Left lung (tissue), 14 donors: ENCODE data around the gene COPRS. TPM values are rescaled to one million over a fixed set of nuclear protein-coding genes. Genes with fewer than 3 reads are reported as not detected.
A peak's percentile ranks its signal among the peaks of the same experiment; 100 is the strongest.

Experiments used
- ATAC-seq: fragments of 200-7000 bp; cut with Tn5 transposase; one replicate; pipeline ENCODE4 v1.9.1; 2020; ENCODE audit warnings: moderate library complexity
- DNase-seq, 4 donors: peaks; one replicate each; pipeline ENCODE4 v3.0.0-alpha.2; 2013 to 2020
- H3K27ac ChIP-seq, 2 donors: fragments of 200-600 bp; sonication (generic) in 1 of 2; one replicate each; pipeline versions ENCODE4 v1.5.0 to v1.8.0; 2020 to 2021
- H3K27me3 ChIP-seq, 2 donors: fragments of 200-600 bp; sonication (generic) in 1 of 2; one replicate each; pipeline versions ENCODE4 v1.5.0 to v1.8.0; 2020 to 2021
- H3K36me3 ChIP-seq, 2 donors: fragments of 200-600 bp; sonication (generic) in 1 of 2; one replicate each; pipeline versions ENCODE4 v1.5.0 to v1.8.0; 2020 to 2021
- H3K4me1 ChIP-seq, 2 donors: fragments of 200-600 bp; one replicate each; pipeline ENCODE4 v1.8.0; 2021
- H3K4me3 ChIP-seq, 2 donors: fragments of 200-600 bp; sonication (generic) in 1 of 2; one replicate each; pipeline versions ENCODE4 v1.5.0 to v1.8.0; 2020 to 2021; ENCODE audit warnings: mild to moderate bottlenecking in 1 of 2
- H3K9me3 ChIP-seq, 2 donors: fragments of 200-600 bp; sonication (generic) in 1 of 2; one replicate each; pipeline versions ENCODE4 v1.5.0 to v1.8.0; 2020 to 2021
- intact Hi-C, 2 donors: fragments of 100-400 bp; cut with DNase I; formaldehyde crosslinking; loops; one replicate each; pipeline versions ENCODE4 v1.11.2 to v1.14.2; 2022
- long read RNA-seq, 12 donors: library from polyadenylated mRNA in 2 of 12; unstranded in 2 of 12; transcript quantifications; one replicate each; pipeline ENCODE4 v2.0.0 and lab custom pipeline, GENCODE V29; 2019 to 2026
- polyA plus RNA-seq, 6 donors: library from polyadenylated mRNA; unstranded; fragments of 120-200 nt; gene quantifications; one replicate each; pipeline ENCODE4 v1.2.1, GENCODE V29; 2013; ENCODE audit not compliant: insufficient read length in 6 of 6
- total RNA-seq, 2 donors: library from RNA; stranded (reverse); fragmentation: NEBNext Ultra II Directional; extraction: Animal tissue kit (Norgen Biotek cat#: 25700); gene quantifications; one replicate each; pipeline ENCODE4 v1.2.1, GENCODE V29; 2021
- TF ChIP-seq, protein P1 (sequence below), 2 donors: fragments of 200-600 bp; sonication (generic) in 1 of 2; IDR thresholded peaks; one replicate each; pipeline versions ENCODE4 v1.5.0 to v1.8.0; 2021; ENCODE audit warnings: antibody characterized with exemption in 2 of 2
- donor health status: DM: no; HTN: yes; CAD: no.
- donor health status: DM: no; HTN: no; CAD: no.

The COPRS gene, protein sequence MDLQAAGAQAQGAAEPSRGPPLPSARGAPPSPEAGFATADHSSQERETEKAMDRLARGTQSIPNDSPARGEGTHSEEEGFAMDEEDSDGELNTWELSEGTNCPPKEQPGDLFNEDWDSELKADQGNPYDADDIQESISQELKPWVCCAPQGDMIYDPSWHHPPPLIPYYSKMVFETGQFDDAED
- total RNA-seq (10 to 100 TPM; 32.8 to 35.4 TPM), polyA plus RNA-seq (10 to 100 TPM; 33.0 to 44.0 (median 35.7) TPM)
- long read RNA-seq, donor 1, transcript COPRS-201 (4 exons, 968 nt): major isoform, 30 of 40 reads
- long read RNA-seq, donor 1, partial matches to known transcripts: 10 of 40 reads
- long read RNA-seq, donor 1, other reads (novel, unspliced or antisense): 0 of 40 reads
- long read RNA-seq, donor 2, transcript COPRS-201 (4 exons, 968 nt): major isoform, 31 of 47 reads
- long read RNA-seq, donor 2, partial matches to known transcripts: 16 of 47 reads
- long read RNA-seq, donor 2, other reads (novel, unspliced or antisense): 0 of 47 reads
- long read RNA-seq, donor 3, transcript COPRS-201 (4 exons, 968 nt): major isoform, 29 of 35 reads
- long read RNA-seq, donor 3, partial matches to known transcripts: 6 of 35 reads
- long read RNA-seq, donor 3, other reads (novel, unspliced or antisense): 0 of 35 reads
- long read RNA-seq, donor 4, partial matches to known transcripts: 10 of 13 reads
- long read RNA-seq, donor 4, other reads (novel, unspliced or antisense): 0 of 13 reads
- long read RNA-seq, donor 5, transcript COPRS-201 (4 exons, 968 nt): major isoform, 24 of 36 reads
- long read RNA-seq, donor 5, partial matches to known transcripts: 12 of 36 reads
- long read RNA-seq, donor 5, other reads (novel, unspliced or antisense): 0 of 36 reads
- long read RNA-seq, donor 6, transcript COPRS-201 (4 exons, 968 nt): major isoform, 25 of 39 reads
- long read RNA-seq, donor 6, partial matches to known transcripts: 13 of 39 reads
- long read RNA-seq, donor 6, other reads (novel, unspliced or antisense): 0 of 39 reads
- long read RNA-seq, donor 7, transcript COPRS-201 (4 exons, 968 nt): major isoform, 14 of 14 reads
- long read RNA-seq, donor 7, partial matches to known transcripts: 0 of 14 reads
- long read RNA-seq, donor 7, other reads (novel, unspliced or antisense): 0 of 14 reads
- long read RNA-seq, donor 8, transcript COPRS-201 (4 exons, 968 nt): major isoform, 20 of 28 reads
- long read RNA-seq, donor 8, partial matches to known transcripts: 8 of 28 reads
- long read RNA-seq, donor 8, other reads (novel, unspliced or antisense): 0 of 28 reads
- long read RNA-seq, donor 9: 0 reads
- long read RNA-seq, donor 10, transcript COPRS-201 (4 exons, 968 nt): major isoform, 55 of 55 reads
- long read RNA-seq, donor 10, partial matches to known transcripts: 0 of 55 reads
- long read RNA-seq, donor 10, other reads (novel, unspliced or antisense): 0 of 55 reads
- long read RNA-seq, donor 11: 0 reads
- long read RNA-seq, donor 12, transcript COPRS-201 (4 exons, 968 nt): major isoform, 17 of 17 reads
- long read RNA-seq, donor 12, partial matches to known transcripts: 0 of 17 reads
- long read RNA-seq, donor 12, other reads (novel, unspliced or antisense): 0 of 17 reads

DNA sequence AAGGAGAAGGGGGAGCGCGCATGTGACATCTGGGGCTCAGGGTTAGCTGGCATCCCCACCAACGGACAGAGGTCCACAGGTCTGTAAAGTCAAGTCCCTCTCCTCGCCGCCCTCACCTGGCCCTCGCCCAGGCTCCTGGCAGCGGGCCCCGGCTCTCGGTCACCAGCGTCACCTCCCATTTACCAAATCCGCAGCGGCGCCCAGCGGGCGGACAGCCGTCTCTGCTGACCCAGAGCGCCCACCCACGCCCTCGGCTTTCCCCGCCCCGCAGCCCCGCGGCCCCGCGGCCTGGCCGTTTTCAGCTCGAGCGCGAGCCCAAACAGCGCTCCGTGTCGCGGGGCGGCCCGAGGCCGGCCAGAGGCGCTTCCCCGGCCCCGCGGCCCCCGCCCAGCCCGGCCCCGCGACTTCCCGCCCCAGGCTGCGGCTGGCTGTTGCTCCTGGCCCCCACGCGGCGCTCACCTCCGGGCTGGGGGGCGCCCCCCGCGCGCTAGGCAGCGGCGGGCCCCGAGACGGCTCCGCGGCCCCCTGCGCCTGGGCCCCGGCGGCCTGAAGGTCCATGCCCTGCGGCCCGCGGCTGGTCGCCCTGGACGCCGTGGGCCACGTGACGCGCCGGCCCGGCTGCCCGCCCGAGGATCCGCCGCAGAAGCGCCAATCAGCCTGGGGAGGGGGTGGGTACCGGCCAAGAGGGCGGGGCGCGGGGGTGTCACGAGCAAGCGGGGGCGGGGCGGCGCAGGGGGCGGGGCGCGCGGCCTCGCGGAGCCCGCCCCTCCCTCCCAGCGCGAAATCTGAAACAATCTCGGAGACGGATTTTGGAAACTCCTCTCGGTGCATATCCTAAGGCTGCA, at the start of gene COPRS:
TSS of gene COPRS (minus strand) at position 603 of the 845 bp plus-strand sequence. CDS start at position 558, 45 bp downstream.
- peak within 1 kb of the TSS; percentile 64 to 65 for H3K4me3 ChIP-seq
- ATAC-seq: peak; percentile 94
- peak; percentile 77 to 97 (median 91) for DNase-seq
- H3K27me3 ChIP-seq: no peaks in the 10 kb centered on the region
- peaks cover 0 to 25% of the 10 kb centered on the region in 2 donors for H3K36me3 ChIP-seq
- intact Hi-C loops: loop anchor here in 1 of 2 donors (10.0 kb wide), 1 partner anchor 424 kb away; no protein-coding TSS in a partner anchor
- no peaks in the 10 kb centered on the region for H3K9me3 ChIP-seq
- peak within 1 kb of the TSS in 1 of 2 donors; percentile 77 for H3K27ac ChIP-seq
- TF ChIP-seq, protein P1, sequence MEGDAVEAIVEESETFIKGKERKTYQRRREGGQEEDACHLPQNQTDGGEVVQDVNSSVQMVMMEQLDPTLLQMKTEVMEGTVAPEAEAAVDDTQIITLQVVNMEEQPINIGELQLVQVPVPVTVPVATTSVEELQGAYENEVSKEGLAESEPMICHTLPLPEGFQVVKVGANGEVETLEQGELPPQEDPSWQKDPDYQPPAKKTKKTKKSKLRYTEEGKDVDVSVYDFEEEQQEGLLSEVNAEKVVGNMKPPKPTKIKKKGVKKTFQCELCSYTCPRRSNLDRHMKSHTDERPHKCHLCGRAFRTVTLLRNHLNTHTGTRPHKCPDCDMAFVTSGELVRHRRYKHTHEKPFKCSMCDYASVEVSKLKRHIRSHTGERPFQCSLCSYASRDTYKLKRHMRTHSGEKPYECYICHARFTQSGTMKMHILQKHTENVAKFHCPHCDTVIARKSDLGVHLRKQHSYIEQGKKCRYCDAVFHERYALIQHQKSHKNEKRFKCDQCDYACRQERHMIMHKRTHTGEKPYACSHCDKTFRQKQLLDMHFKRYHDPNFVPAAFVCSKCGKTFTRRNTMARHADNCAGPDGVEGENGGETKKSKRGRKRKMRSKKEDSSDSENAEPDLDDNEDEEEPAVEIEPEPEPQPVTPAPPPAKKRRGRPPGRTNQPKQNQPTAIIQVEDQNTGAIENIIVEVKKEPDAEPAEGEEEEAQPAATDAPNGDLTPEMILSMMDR (IDR thresholded peaks at IDR 0.05): no peak
- H3K4me1 ChIP-seq: peaks cover 11 to 26% of the 10 kb centered on the region in 2 donors

DNA sequence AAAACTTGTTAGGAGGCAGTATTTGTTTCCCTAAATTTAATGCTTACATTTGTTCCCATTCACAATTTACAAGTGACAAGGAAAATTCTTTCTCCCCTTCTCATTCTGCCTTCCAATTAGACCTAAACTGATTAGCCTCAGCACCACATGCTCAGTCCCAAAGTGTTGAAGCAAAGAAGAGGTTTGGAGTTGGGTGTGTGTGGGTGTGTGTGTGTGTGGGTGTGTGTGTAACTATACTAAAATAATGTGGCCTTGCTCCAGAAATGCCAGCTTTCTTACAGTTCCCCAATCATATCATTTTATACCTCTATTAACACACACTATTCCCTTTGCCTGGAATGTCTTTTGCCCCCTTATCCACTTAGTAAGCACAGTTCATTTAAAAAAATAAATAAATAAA, 49.3 kb upstream of the COPRS start:
- intact Hi-C loops: no loop called here
- H3K36me3 ChIP-seq: no peaks in the 10 kb centered on the region
- TF ChIP-seq, protein P1 (IDR thresholded peaks at IDR 0.05): no peak

DNA sequence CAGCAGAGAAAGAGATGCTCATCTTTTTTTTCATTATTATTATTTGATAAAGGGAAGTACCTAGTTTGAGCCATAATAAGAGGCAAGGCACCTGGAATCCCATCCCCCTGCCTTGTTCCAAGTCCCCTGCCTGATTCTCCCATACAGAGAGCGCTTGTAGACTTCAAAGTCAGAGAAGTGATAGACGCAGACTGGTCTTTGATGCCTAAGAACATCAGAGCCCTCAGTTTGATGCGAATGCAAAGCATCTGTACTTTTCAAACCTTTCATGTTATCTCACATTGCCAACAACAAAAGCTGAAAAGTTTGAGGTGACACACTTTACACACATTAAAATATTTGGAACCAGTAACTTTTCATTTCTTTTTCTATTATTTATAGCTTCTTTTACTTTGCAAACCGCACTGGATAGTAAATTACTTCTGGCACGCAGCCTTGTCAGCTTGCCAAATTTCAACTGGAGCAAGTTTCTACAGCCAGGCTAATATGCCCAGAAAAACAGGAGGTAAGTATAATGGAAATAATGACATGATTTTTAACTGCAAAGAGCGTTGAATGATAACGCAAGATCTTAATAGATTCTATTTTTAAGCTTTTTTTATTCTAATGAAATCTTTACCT, 48.4 kb upstream of the COPRS start:
- no peaks in the 10 kb centered on the region for H3K36me3 ChIP-seq
- H3K4me1 ChIP-seq: peaks cover 0 to 5% of the 10 kb centered on the region in 2 donors
- H3K27ac ChIP-seq: no peak overlapping the region
- H3K27me3 ChIP-seq: peaks cover 0 to 4% of the 10 kb centered on the region in 2 donors
- intact Hi-C loops: no loop called here
- no peak for ATAC-seq
- TF ChIP-seq, protein P1 (IDR thresholded peaks at IDR 0.05): no peak
- peak in 2 of 4 donors; percentile 66 to 71 for DNase-seq
- H3K4me3 ChIP-seq: no peak overlapping the region
- H3K9me3 ChIP-seq: no peaks in the 10 kb centered on the region

More for the DNA sequence above, 49.3 kb upstream of the COPRS start:
- ATAC-seq (no peak), DNase-seq (no peak)
- Histone ChIP-seq H3K9me3 (no peaks in the 10 kb centered on the region), H3K27me3 (peaks cover 0 to 4% of the 10 kb centered on the region in 2 donors), H3K4me3 (no peak overlapping the region), H3K27ac (no peak overlapping the region), H3K4me1 (peaks cover 0 to 5% of the 10 kb centered on the region in 2 donors)
